GM12878 (cell line): ENCODE results near the gene ELK3. TPM values are rescaled to one million over a fixed set of nuclear protein-coding genes. Genes with fewer than 3 reads are reported as not detected.

Source experiments
- ATAC-seq: fragments of 200-7000 bp; cut with Tn5 transposase; 3 replicates; pipeline ENCODE4 v1.9.1; 2020; ENCODE audit warnings: mild to moderate bottlenecking, moderate library complexity
- BruUV-seq: library from RNA; stranded (reverse); fragments of 400-500 nt; replicated peaks from 2 replicates; lab custom pipeline; 2021; lab: Mats Ljungman, UMichigan
- CTCF ChIA-PET: fragments of 300-600 bp; sonication (Branson Sonifier 250); formaldehyde crosslinking; extraction: SDS; loops from one replicate; lab custom pipeline; 2021; ENCODE audit warnings: inconsistent platforms; lab: Yijun Ruan, JAX
- POLR2A ChIA-PET: fragments of 350-600 bp; formaldehyde crosslinking; extraction: SDS; loops from one replicate; lab custom pipeline; 2021; ENCODE audit warnings: inconsistent platforms; lab: Charles Lee
- RAD21 ChIA-PET: fragments of 300-600 bp; sonication (Branson Sonifier 250); formaldehyde crosslinking; loops from one replicate; lab custom pipeline; 2023; ENCODE audit warnings: antibody characterized with exemption; ENCODE audit not compliant: unreplicated experiment; lab: Charles Lee
- SMC1A ChIA-PET: fragments of 300-600 bp; sonication (Branson Sonifier 250); formaldehyde crosslinking; loops from one replicate; lab custom pipeline; 2023; ENCODE audit not compliant: unreplicated experiment, uncharacterized antibody; lab: Charles Lee
- DNase-seq: peaks from one replicate; pipeline ENCODE4 v3.0.0-alpha.2; 2011; ENCODE audit warnings: low read depth, low spot score
- FAIRE-seq: peaks from 3 replicates; lab custom pipeline; 2011; peaks lifted over from hg19 to GRCh38; lab: Jason Lieb, UNC
- H2AFZ ChIP-seq: 2 replicates; pipeline ENCODE4 v1.6.0; 2011; ENCODE audit warnings: low read depth, low read length, control low read depth; ENCODE audit not compliant: control insufficient read depth
- H3K27ac ChIP-seq: 2 replicates; pipeline ENCODE4 v1.5.1; 2011; ENCODE audit warnings: control low read depth; ENCODE audit not compliant: control insufficient read depth, insufficient read depth
- H3K27me3 ChIP-seq, 2 experiments: replicated peaks in 1 of 2; 2 replicates each; pipeline versions ENCODE4 v1.6.0 to v1.6.1; 2011; ENCODE audit warnings: low read length in 1 of 2; ENCODE audit not compliant: control insufficient read depth in 2 of 2, insufficient read depth in 2 of 2
- H3K36me3 ChIP-seq, 2 experiments: 2 replicates each; pipeline ENCODE4 v1.5.1; 2011; ENCODE audit warnings: low read length in 1 of 2; ENCODE audit not compliant: control insufficient read depth in 2 of 2, insufficient read depth in 2 of 2
- H3K4me1 ChIP-seq: 2 replicates; pipeline ENCODE4 v1.6.1; 2011; ENCODE audit warnings: mild to moderate bottlenecking, low read length, moderate library complexity, mixed read lengths; ENCODE audit not compliant: control insufficient read depth, insufficient read depth
- H3K4me2 ChIP-seq: 2 replicates; pipeline ENCODE4 v1.6.0; 2011; ENCODE audit warnings: control low read depth; ENCODE audit not compliant: control insufficient read depth, insufficient read depth
- H3K4me3 ChIP-seq: fragments of 200-600 bp; sonication (generic); 2 replicates; pipeline ENCODE4 v1.5.1; 2016
- H3K79me2 ChIP-seq: 2 replicates; pipeline ENCODE4 v1.6.0; 2011; ENCODE audit warnings: low read length; ENCODE audit not compliant: control insufficient read depth, insufficient read depth
- H3K9ac ChIP-seq: 2 replicates; pipeline ENCODE4 v1.8.0; 2011; ENCODE audit warnings: low read length, control low read depth, mixed read lengths; ENCODE audit not compliant: control insufficient read depth, insufficient read depth
- H3K9me3 ChIP-seq: replicated peaks from 3 replicates; pipeline ENCODE4 v1.5.1; 2011; ENCODE audit warnings: mild to moderate bottlenecking, low read length; ENCODE audit not compliant: control insufficient read depth, insufficient read depth
- H4K20me1 ChIP-seq: 2 replicates; pipeline ENCODE4 v1.6.0; 2011; ENCODE audit not compliant: control insufficient read depth, insufficient read depth
- ATF7 ChIP-seq: fragments of 450-650 bp; IDR thresholded peaks from 2 replicates; pipeline ENCODE4 v1.6.1; 2016; ENCODE audit warnings: low read depth, mild to moderate bottlenecking
- CREM ChIP-seq: IDR thresholded peaks from 2 replicates; pipeline ENCODE4 v1.6.1; 2014; ENCODE audit warnings: antibody characterized with exemption, low read depth
- NFYA ChIP-seq: IDR thresholded peaks from 2 replicates; pipeline ENCODE4 v1.6.1; 2011; ENCODE audit warnings: low read depth, mild to moderate bottlenecking, low read length, improper control_type of control experiment, borderline replicate concordance
- SMAD5 ChIP-seq: IDR thresholded peaks from 2 replicates; pipeline ENCODE4 v1.6.1; 2016; ENCODE audit warnings: antibody characterized with exemption, low read depth
- SMC3 ChIP-seq: IDR thresholded peaks from 2 replicates; pipeline ENCODE4 v1.6.1; 2011; ENCODE audit warnings: low read length, improper control_type of control experiment, borderline replicate concordance
- WGBS: methylation state at CpG from one replicate; pipeline ENCODE4 v1.1.6; 2016; ENCODE audit warnings: low lambda C conversion rate; ENCODE audit not compliant: insufficient replicate concordance, insufficient coverage; ENCODE audit errors: missing lambda C conversion rate; 5-methylcytosine and 5-hydroxymethylcytosine counted together
- in situ Hi-C: fragments of 300-500 bp; cut with MboI; formaldehyde crosslinking; loops from 9 replicates; pipeline ENCODE4 v1.14.3; 2018; ENCODE audit warnings: mixed read lengths
- intact Hi-C: fragments of 100-400 bp; cut with micrococcal nuclease; formaldehyde crosslinking; loops from one replicate; pipeline ENCODE4 v1.14.2; 2022; ENCODE audit not compliant: unreplicated experiment
- polyA plus RNA-seq, 11 experiments: library from polyadenylated mRNA; depleted of rRNA in 4 of 11; unstranded in 6 of 11; stranded (reverse) in 5 of 11; fragments of >200 nt; fragmentation: Nextera tagmentation in 4 of 11; fragmentation: Illumina TruSeq in 1 of 11; extraction: Ambion mirVana in 4 of 11; extraction: Trizol in 1 of 11; gene quantifications; 1 replicate in 1 of 11; 2 replicates in 10 of 11; pipeline versions ENCODE4 v1.2.1 to v1.2.3, GENCODE V29; 2011 to 2016; ENCODE audit warnings: inconsistent platforms in 2 of 11, missing spikeins in 2 of 11, low read depth in 1 of 11
- total RNA-seq, 4 experiments: library from RNA; depleted of rRNA in 3 of 4; stranded (reverse); fragments of >200 nt in 3 of 4; fragmentation: Illumina TruSeq in 1 of 4; extraction: Trizol in 1 of 4; gene quantifications; 2 replicates each; pipeline versions ENCODE4 v1.2.1 to v1.2.3, GENCODE V29; 2013 to 2021
- TF ChIP-seq, protein P1 (sequence below): fragments of 450-650 bp; IDR thresholded peaks from 2 replicates; pipeline ENCODE4 v1.6.1; 2017; ENCODE audit warnings: mild to moderate bottlenecking

The ELK3 gene
- total and polyA plus RNA-seq, 10 of the 15 experiments (the other 5 are each of a cell fraction or from before 2014, with no cell fraction given) = 0.37 to 4.8 (median 0.88) TPM

DNA sequence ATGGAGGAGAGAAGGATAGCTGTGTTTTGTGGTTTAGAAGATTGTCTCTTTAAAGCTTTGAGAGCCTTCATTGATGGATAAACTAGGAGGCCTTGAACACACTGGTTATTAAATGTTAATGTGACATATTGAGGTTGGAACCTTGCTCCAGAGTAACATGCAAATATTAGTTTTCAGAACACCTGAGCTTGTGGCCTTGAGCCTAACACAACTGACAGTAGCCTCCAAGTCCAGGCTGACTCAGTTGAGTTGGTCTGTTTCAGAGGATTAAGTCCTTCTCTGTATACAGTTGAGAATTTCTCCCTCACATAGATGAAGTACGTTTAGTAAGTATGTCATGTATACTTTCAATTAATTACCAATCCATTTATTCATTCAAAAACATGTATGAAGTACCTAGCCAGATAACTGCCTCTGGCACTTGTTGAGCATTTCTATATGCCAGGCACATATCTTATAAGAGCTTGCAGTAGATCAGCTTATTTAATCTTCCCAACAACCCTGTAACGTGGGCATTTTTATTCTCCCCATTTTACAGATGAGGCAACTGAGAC, 63.5 kb downstream of the ELK3 start:
- H3K9me3 ChIP-seq = no peaks in the 10 kb centered on the region
- SMC1A ChIA-PET = interaction anchor here (0.7 to 2.2 kb wide), 3 partner anchors 11 to 34 kb away, joined by 3 to 10 read pairs (median 3); no protein-coding TSS in a partner anchor
- H4K20me1 ChIP-seq = no peaks in the 10 kb centered on the region
- H3K9ac ChIP-seq = no peak overlapping the region
- no peak overlapping the region for H2AFZ ChIP-seq
- intact Hi-C loops (no loop called here), in situ Hi-C loops (no loop called here)
- no peak for ATAC-seq
- no TSS peak for BruUV-seq
- no peak for FAIRE-seq
- no peak overlapping the region for H3K27ac ChIP-seq
- H3K36me3 ChIP-seq = peaks cover 2 to 9% of the 10 kb centered on the region in 2 experiments; a peak in 3 of 4 replicates
- CTCF ChIA-PET = interaction anchor here (0.8 to 1.4 kb wide), 3 partner anchors 9 to 142 kb away, joined by 3 to 4 read pairs (median 3); partner anchors contain the start of gene CDK17
- POLR2A ChIA-PET = interaction anchor here (1.1 kb wide), 1 partner anchor 9 kb away, joined by 3 read pairs; no protein-coding TSS in a partner anchor
- H3K4me3 ChIP-seq = no peak overlapping the region
- no peak for DNase-seq
- RAD21 ChIA-PET = no interaction called here
- 79% methylated on average over 2 of the region's 2 CpGs for WGBS
- no peak overlapping the region for H3K4me2 ChIP-seq
- H3K4me1 ChIP-seq = no peaks in the 10 kb centered on the region
- H3K27me3 ChIP-seq = no peaks in the 10 kb centered on the region
- H3K79me2 ChIP-seq = no peaks in the 10 kb centered on the region
- no peak for TF ChIP-seq SMC3
- no peak for TF ChIP-seq ATF7
- no peak for TF ChIP-seq CREM
- TF ChIP-seq NFYA = no peak
- TF ChIP-seq, protein P1, sequence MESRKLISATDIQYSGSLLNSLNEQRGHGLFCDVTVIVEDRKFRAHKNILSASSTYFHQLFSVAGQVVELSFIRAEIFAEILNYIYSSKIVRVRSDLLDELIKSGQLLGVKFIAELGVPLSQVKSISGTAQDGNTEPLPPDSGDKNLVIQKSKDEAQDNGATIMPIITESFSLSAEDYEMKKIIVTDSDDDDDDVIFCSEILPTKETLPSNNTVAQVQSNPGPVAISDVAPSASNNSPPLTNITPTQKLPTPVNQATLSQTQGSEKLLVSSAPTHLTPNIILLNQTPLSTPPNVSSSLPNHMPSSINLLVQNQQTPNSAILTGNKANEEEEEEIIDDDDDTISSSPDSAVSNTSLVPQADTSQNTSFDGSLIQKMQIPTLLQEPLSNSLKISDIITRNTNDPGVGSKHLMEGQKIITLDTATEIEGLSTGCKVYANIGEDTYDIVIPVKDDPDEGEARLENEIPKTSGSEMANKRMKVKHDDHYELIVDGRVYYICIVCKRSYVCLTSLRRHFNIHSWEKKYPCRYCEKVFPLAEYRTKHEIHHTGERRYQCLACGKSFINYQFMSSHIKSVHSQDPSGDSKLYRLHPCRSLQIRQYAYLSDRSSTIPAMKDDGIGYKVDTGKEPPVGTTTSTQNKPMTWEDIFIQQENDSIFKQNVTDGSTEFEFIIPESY = no peak
- no peak for TF ChIP-seq SMAD5
